Ovary (tissue), 9 donors: ENCODE measurements around the gene GRAMD1B. TPM values are rescaled to one million over a fixed set of nuclear protein-coding genes. Genes with fewer than 3 reads are reported as not detected.
"Not testable (repeated sequence)": the region's sequence is repeated elsewhere in the genome, so short reads cannot be mapped to it uniquely, and the experiment has no call there.

Experiments
- DNase-seq, 5 donors: peaks; one replicate each; pipeline ENCODE4 v3.0.0-alpha.2; 2019 to 2020
- H3K27ac ChIP-seq, 2 donors: fragments of 200-600 bp; one replicate each; pipeline versions ENCODE4 v1.5.1 to v1.8.0; 2019 to 2022
- H3K27me3 ChIP-seq: fragments of 200-600 bp; one replicate; pipeline ENCODE4 v1.8.0; 2022
- H3K36me3 ChIP-seq: fragments of 200-600 bp; sonication (generic); one replicate; pipeline ENCODE4 v1.5.1; 2019
- H3K4me1 ChIP-seq: one replicate; pipeline ENCODE4 v1.8.1; 2013; ENCODE audit warnings: mild to moderate bottlenecking, moderate library complexity; ENCODE audit not compliant: insufficient read depth
- H3K4me3 ChIP-seq: fragments of 200-600 bp; sonication (generic); one replicate; pipeline ENCODE4 v1.5.1; 2017
- H3K9me3 ChIP-seq, 2 donors: fragments of 200-600 bp in 1 of 2; sonication (generic) in 1 of 2; one replicate each; pipeline versions ENCODE4 v1.5.1 to v1.8.1; 2013 to 2019; ENCODE audit warnings: mild to moderate bottlenecking in 1 of 2, moderate library complexity in 1 of 2
- CTCF ChIP-seq, 3 donors: fragments of 450-650 bp in 2 of 3; fragments of 200-600 bp in 1 of 3; IDR thresholded peaks; one replicate each; pipeline versions ENCODE4 v1.5.1 to v1.8.0; 2016 to 2022; ENCODE audit warnings: antibody characterized with exemption in 3 of 3, mild to moderate bottlenecking in 1 of 3
- EP300 ChIP-seq: sonication (generic); formaldehyde crosslinking; IDR thresholded peaks from one replicate; pipeline ENCODE4 v1.6.1; 2017; ENCODE audit warnings: antibody characterized with exemption
- POLR2A ChIP-seq: fragments of 450-650 bp; IDR thresholded peaks from one replicate; pipeline ENCODE4 v1.6.1; 2017; ENCODE audit warnings: antibody characterized with exemption, mild to moderate bottlenecking, moderate library complexity
- WGBS, 3 donors: extraction: QIAGEN DNeasy Blood & Tissue Kit in 1 of 3; methylation state at CpG; one replicate each; pipeline versions ENCODE4 v1.1.5 to v1.1.7; 2013 to 2017; 5-methylcytosine and 5-hydroxymethylcytosine counted together
- intact Hi-C, 4 donors: fragments of 100-400 bp; cut with DNase I; formaldehyde crosslinking; loops; one replicate each; pipeline versions ENCODE4 v1.11.0 to v1.15.1; 2022 to 2023
- polyA plus RNA-seq, 2 donors: library from polyadenylated mRNA; stranded (reverse); fragments of 200-250 nt in 1 of 2; fragments of 350-450 nt in 1 of 2; fragmentation: Illumina TruSeq in 1 of 2; extraction: RNeasy Lipid Tissue Mini Kit (QIAGEN cat#74804) in 1 of 2; gene quantifications; one replicate each; pipeline ENCODE4 v1.2.3, GENCODE V29; 2013 to 2014
- total RNA-seq, 7 donors: library from RNA; depleted of rRNA in 2 of 7; stranded (reverse); fragments of >200 nt in 2 of 7; fragmentation: NEBNext Ultra II Directional in 3 of 7; extraction: Animal tissue kit (Norgen Biotek cat#: 25700) in 3 of 7; gene quantifications; one replicate each; pipeline versions ENCODE4 v1.1.0 to v1.2.4, GENCODE V29; 2016 to 2023
- donor health status: DM: no; HTN: no; CAD: no; lungs with moderate emphysema.
- donor health status: DM: no; HTN: no; CAD: no.
- donor health status: Bipolar disorder and iron deficiency.
- donor health status: DM: yes; HTN: yes; CAD: no.
- donor health status: DM: no; HTN: no; CAD: no.
- donor health status: DM: yes; HTN: yes; CAD: no.

GRAMD1B gene
- total and polyA plus RNA-seq, 9 donors, result 10.8 to 185 (median 25.4) TPM

GRCh38 chr11:123509737-123510578 lies 79.9 kb downstream of the GRAMD1B start:
- intact Hi-C loops, result loop anchor here in 3 of 4 donors (2.0 to 10.0 kb wide), 4 partner anchors 67 to 197 kb away; no protein-coding TSS in a partner anchor
- H3K36me3 ChIP-seq, result no peaks in the 10 kb centered on the region
- DNase-seq, result no peak
- no peaks in the 10 kb centered on the region for H3K4me1 ChIP-seq
- WGBS, 3 donors, result 83 to 93% (median 90%) methylated on average over 18 of the region's 18 CpGs
- no peaks in the 10 kb centered on the region for H3K9me3 ChIP-seq
- no peak overlapping the region for H3K27ac ChIP-seq
- H3K4me3 ChIP-seq, result no peak overlapping the region
- no peak for TF ChIP-seq CTCF (IDR thresholded peaks at IDR 0.05)
- no peak for TF ChIP-seq EP300
- no peak for TF ChIP-seq POLR2A
- no peaks in the 10 kb centered on the region for H3K27me3 ChIP-seq

- WGBS, 3 donors, result 92 to 95% (median 92%) methylated on average over 13 of the region's 13 CpGs
- intact Hi-C loops, result loop anchor here in 3 of 4 donors (2.0 to 10.0 kb wide), 4 partner anchors 67 to 197 kb away; no protein-coding TSS in a partner anchor
- no peak overlapping the region for H3K27ac ChIP-seq
Observed at GRCh38 chr11:123510579-123510905, 80.5 kb downstream of the GRAMD1B start.

DNA sequence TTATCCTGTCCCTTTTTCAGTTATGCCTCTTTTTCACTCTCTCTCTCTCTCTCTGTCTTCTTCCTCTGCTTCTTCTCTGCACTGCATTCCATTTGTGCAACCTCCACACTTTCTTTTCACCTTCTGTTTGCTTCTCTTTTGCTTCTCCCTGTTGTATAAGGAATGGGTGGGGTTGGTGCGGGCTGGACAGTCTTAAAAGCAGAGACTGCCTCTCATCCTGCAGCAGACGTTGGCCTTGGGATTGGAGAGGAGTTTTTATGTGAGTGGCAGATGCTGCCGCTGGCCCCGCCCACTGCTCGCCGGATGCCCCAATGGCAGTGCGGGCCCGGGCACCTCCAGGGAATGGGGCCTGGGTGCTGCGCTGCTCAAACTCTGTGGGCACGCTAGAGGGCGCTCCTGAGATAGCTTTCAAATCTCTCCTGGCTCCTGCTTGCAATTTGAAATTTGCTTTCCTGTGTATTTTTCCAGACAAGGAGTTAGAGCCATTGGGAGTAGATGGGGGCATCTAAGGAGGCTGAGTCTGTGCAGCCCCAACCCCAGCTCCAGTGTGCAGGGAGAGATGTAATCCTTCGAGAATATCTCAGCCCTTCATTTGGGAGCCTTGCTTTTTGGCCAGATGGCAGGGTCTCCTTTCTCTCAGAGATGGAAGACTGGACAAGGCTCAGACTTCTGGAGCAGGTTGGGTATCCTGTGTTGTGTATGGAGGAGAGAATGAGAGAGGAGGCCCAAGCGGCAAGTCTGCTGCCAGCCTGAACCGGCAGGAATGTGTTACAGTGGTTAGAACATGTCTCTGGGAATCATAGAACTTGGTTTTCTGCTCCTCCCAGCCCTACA lies 81.2 kb downstream of the GRAMD1B start:
- Histone ChIP-seq H3K27me3 (no peaks in the 10 kb centered on the region), H3K9me3 (no peaks in the 10 kb centered on the region), H3K36me3 (no peaks in the 10 kb centered on the region), H3K4me3 (no peak overlapping the region), H3K4me1 (no peaks in the 10 kb centered on the region), H3K27ac (no peak overlapping the region)
- TF ChIP-seq POLR2A, result no peak
- peak; percentile 77 to 89 (median 85) for TF ChIP-seq CTCF (IDR thresholded peaks at IDR 0.05)
- peak; percentile 84 to 91 (median 89) for DNase-seq
- 11 to 14% (median 11%) methylated on average over 14 of the region's 14 CpGs for WGBS, 3 donors
- intact Hi-C loops, result loop anchor here in 3 of 4 donors (2.0 to 10.0 kb wide), 4 partner anchors 66 to 196 kb away; no protein-coding TSS in a partner anchor

More at GRCh38 chr11:123510579-123510905, 80.5 kb downstream of the GRAMD1B start:
- no peak for DNase-seq
- H3K9me3 ChIP-seq, result no peaks in the 10 kb centered on the region
- no peaks in the 10 kb centered on the region for H3K36me3 ChIP-seq
- no peaks in the 10 kb centered on the region for H3K4me1 ChIP-seq
- H3K27me3 ChIP-seq, result no peaks in the 10 kb centered on the region
- no peak overlapping the region for H3K4me3 ChIP-seq
- TF ChIP-seq POLR2A, result no peak
- no peak for TF ChIP-seq EP300
- TF ChIP-seq CTCF (IDR thresholded peaks at IDR 0.05), result no peak

DNA sequence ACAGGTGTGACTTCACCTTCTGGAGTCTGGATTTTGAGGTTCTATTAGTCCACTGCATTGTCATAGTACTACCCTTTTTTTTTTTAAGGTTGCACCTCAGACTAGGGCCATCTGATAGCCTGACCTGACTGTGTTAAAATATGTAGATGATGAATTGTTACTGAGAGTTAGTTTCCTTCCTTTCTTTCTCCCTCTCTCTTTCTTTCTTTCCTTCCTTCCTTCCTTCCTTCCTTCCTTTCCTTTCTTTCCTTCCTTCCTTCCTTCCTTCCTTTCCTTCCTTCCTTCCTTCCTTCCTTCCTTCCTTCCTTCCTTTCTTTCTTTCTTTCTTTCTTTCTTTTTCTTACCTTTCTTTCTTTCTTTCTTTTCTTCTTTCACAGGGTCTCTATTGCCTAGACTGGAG lies 83.2 kb downstream of the GRAMD1B start:
- not testable (repeated sequence) for H3K9me3 ChIP-seq, H3K4me1 ChIP-seq, H3K27me3 ChIP-seq, H3K4me3 ChIP-seq, H3K27ac ChIP-seq, H3K36me3 ChIP-seq, DNase-seq
- intact Hi-C loops, result loop anchor here in 3 of 4 donors (2.0 to 10.0 kb wide), 4 partner anchors 64 to 194 kb away; no protein-coding TSS in a partner anchor
